Skeletal muscle satellite cell (primary cell): ENCODE data around the gene MBTPS1.

Experiments
- H3K27me3 ChIP-seq: 2 replicates; pipeline ENCODE4 v1.7.0; 2013; ENCODE audit warnings: low read length; ENCODE audit not compliant: control insufficient read depth, insufficient read depth
- H3K36me3 ChIP-seq: 2 replicates; pipeline ENCODE4 v1.7.0; 2013; ENCODE audit warnings: mild to moderate bottlenecking, control low read depth, low read length; ENCODE audit not compliant: insufficient read depth
- H3K4me1 ChIP-seq: 2 replicates; pipeline ENCODE4 v1.7.0; 2013; ENCODE audit warnings: low read length; ENCODE audit not compliant: control insufficient read depth, insufficient read depth
- H3K4me2 ChIP-seq: 2 replicates; pipeline ENCODE4 v1.7.0; 2013; ENCODE audit warnings: mild to moderate bottlenecking, low read length
- H3K4me3 ChIP-seq: 2 replicates; pipeline ENCODE4 v1.7.0; 2013; ENCODE audit warnings: low read length
- H3K9ac ChIP-seq: 2 replicates; pipeline ENCODE4 v1.7.0; 2013; ENCODE audit warnings: mild to moderate bottlenecking, low read depth, low read length, moderate library complexity
- H3K9me3 ChIP-seq: replicated peaks from 2 replicates; pipeline ENCODE4 v1.7.0; 2013; ENCODE audit warnings: mild to moderate bottlenecking, control low read depth, low read length

Gene MBTPS1

DNA sequence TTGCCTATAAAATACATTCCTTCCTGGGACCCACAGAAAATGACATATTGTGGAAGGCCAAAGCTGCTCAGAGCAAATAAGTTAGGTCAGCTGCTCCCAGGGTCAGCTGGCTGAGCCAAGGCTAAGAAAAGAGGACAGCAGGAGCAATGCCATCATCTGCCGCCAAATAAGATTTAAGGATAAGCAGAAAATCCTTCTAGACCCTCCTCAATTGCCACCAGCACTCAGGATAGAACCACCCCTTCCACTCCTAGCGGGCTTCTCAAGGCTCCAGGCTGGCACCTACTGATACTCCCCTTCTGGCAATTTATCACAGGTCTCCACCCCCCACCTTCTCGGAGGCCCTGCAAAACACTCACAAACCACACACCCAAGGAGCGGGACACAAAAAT lies 22.9 kb downstream of the MBTPS1 start:
- H3K36me3 ChIP-seq = peaks cover 66% of the 10 kb centered on the region
- H3K4me2 ChIP-seq = no peak overlapping the region
- no peaks in the 10 kb centered on the region for H3K27me3 ChIP-seq
- H3K9ac ChIP-seq = no peak overlapping the region
- H3K9me3 ChIP-seq = no peaks in the 10 kb centered on the region
- H3K4me1 ChIP-seq = no peaks in the 10 kb centered on the region
- no peak overlapping the region for H3K4me3 ChIP-seq

DNA sequence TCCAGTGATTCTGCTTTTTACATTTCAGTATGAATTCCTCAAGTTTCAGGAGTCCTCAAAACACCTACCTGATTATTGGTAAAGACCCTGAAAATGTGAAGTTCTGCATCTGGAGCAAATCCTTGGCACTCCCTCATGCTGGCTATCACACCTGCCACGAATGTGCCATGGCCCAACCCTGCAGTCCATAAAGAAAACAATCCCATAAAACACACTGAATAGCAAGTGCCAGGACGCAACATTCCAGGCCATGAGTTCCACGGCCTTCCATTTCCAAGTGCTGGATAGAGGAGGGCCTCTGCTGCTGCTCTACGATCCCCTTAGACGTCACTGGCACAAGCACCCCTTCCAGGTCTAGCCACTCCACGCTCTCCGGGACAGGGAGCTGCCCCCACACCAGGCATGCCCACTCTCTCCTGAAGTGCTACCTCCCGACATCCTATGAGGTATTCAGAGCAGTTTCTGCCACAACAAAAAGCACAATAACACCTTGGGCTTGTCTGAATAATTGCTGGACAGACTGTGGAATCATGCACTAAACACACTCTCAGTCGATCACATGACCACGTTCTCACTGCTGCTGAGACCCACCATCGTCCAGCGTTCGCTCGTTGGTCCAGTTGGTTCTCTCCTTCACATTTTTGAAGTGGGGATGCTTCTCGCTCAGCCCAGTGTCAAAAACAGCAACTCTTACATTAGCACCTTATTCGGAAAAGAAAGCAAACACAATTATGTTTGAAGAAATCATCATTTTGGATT lies 23.4 kb downstream of the MBTPS1 start:
- H3K4me1 ChIP-seq = no peaks in the 10 kb centered on the region
- no peak overlapping the region for H3K4me3 ChIP-seq
- no peak overlapping the region for H3K4me2 ChIP-seq
- no peaks in the 10 kb centered on the region for H3K9me3 ChIP-seq
- H3K9ac ChIP-seq = no peak overlapping the region
- peaks cover 68% of the 10 kb centered on the region for H3K36me3 ChIP-seq
- no peaks in the 10 kb centered on the region for H3K27me3 ChIP-seq

DNA sequence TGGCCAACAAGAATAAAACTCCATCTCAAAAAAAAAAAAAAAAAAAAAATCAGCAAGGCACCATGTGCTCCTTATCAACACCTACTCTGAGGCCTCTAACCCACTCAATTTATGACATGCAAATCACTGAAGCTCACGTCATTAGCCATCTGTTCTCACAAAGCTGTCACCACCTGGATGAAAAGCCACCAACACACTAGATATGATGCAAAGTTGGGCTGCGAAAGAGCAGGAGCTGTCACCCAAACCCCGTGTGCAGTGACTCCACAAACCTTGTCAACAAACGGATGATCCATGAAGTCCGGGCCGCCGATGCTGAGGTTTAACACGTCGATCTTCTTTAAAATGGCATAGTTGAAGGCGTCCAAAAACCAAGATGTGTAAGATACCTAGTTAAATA lies 25.3 kb downstream of the MBTPS1 start:
- H3K27me3 ChIP-seq = no peaks in the 10 kb centered on the region
- H3K9me3 ChIP-seq = no peaks in the 10 kb centered on the region
- no peak overlapping the region for H3K9ac ChIP-seq
- H3K4me1 ChIP-seq = no peaks in the 10 kb centered on the region
- no peak overlapping the region for H3K4me3 ChIP-seq
- H3K36me3 ChIP-seq = peaks cover 76% of the 10 kb centered on the region
- no peak overlapping the region for H3K4me2 ChIP-seq

DNA sequence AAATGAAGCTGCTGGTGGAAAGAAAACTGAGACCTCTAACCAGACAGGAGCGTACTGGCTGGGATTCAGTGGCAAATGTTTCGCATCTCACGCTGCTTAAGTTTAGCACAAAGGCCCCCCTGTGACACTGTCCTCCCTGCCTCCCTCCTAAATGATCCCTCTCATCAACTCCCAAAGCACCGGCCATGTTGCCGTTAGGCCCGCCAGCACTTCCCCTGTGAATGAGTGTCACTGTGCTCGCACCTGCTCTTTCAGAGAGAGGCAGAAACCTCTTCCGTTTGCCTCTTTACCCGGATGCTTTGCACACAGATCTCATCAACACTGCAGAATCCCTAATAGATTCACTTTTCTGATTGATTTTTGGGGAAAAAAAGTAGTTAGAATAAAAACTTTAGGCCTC lies 26.5 kb downstream of the MBTPS1 start:
- Histone ChIP-seq H3K9ac (no peak overlapping the region), H3K36me3 (peaks cover 73% of the 10 kb centered on the region)

DNA sequence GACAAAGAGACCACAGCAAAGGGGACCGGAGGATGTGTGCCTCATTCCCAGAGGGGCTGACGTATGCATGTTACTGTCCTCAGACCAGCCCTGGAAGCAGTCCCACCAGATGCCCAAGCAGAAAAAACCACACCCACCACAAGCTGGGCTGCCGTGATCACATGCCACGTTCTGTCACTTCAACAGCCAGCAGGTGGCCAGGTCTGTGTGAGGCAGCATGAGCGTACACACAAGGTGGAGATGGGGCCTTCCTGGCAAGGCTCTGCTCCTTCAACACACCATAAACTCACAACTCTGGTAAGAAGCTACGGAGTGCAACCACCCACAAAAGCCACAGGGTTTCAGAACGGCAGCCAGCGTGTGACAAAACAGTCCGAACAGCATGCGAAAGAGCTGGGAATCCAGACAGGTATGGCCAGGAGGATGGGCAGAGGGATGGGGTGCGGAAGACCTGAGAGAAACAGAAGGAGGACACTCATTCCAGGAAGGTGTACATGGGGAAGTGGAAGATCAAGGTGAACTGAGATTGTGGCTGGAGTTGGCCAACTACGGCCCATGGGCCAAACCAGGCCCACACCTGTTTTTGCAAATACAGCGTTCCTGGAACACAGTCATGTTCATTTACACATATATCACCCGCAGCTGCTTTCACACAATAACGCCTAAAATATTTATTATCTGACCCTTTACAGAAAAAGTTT lies 27.9 kb downstream of the MBTPS1 start:
- H3K4me1 ChIP-seq = no peaks in the 10 kb centered on the region
- no peaks in the 10 kb centered on the region for H3K9me3 ChIP-seq
- H3K4me3 ChIP-seq = no peak overlapping the region
- H3K4me2 ChIP-seq = no peak overlapping the region
- peaks cover 74% of the 10 kb centered on the region for H3K36me3 ChIP-seq
- H3K27me3 ChIP-seq = no peaks in the 10 kb centered on the region
- no peak overlapping the region for H3K9ac ChIP-seq

More for the DNA sequence above, 26.5 kb downstream of the MBTPS1 start:
- Histone ChIP-seq H3K4me3 (no peak overlapping the region), H3K9me3 (no peaks in the 10 kb centered on the region), H3K27me3 (no peaks in the 10 kb centered on the region), H3K4me1 (no peaks in the 10 kb centered on the region), H3K4me2 (no peak overlapping the region)

DNA sequence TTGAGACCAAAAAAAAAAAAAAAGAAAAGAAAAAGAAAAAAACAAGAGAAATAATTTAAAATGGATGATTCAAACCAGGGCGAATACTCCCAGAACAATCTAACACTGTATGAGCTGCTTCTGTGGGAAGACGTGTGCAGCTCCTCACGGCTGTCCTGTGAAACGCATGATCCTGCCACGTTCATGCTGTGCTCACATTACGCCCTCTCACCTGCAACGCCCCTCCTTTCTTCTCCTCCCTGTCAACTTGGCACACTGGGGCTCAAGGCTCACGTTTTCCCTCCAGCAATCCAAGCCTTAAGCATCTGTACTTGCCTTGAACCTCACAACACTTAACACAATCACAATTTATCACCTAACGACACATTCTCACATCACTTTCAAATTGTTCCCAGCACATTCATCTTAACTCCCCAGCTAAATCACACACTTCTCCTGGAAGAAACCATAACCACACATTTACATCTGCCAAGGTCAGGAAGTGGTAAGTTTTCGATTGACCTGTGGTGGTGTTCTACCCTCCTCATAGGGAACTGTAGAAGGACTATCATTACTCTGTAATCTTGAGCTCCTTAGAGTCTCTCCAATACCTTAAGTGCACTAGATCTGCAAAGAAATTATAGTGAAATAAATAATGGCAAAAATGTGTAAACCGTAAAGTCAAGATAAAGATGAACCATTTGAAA lies 29.1 kb downstream of the MBTPS1 start:
- H3K9me3 ChIP-seq = no peaks in the 10 kb centered on the region
- no peak overlapping the region for H3K9ac ChIP-seq
- H3K4me3 ChIP-seq = no peak overlapping the region
- no peak overlapping the region for H3K4me2 ChIP-seq
- no peaks in the 10 kb centered on the region for H3K4me1 ChIP-seq
- H3K36me3 ChIP-seq = peaks cover 69% of the 10 kb centered on the region
- H3K27me3 ChIP-seq = no peaks in the 10 kb centered on the region

DNA sequence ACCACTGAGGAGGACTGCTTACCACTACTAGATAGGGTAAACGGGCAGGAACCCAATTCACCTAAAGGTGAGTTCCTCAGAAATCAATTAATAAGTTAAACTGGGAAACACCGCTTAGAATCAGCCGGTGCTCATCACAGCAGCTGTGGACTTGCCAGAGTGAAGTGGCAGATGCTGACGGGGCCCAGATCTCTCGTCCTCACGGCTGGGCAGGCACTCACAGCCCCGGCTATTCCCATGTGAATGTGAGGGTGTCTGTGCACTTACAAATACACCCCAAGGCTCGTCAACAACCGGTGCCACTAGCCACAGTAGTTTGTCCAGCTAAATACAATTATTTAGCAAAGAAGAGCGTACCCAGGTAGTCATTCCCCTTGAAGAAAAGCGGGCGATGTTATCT lies 29.7 kb downstream of the MBTPS1 start:
- no peak overlapping the region for H3K9ac ChIP-seq
- H3K36me3 ChIP-seq = peaks cover 74% of the 10 kb centered on the region
- H3K4me1 ChIP-seq = no peaks in the 10 kb centered on the region
- H3K27me3 ChIP-seq = no peaks in the 10 kb centered on the region
- no peak overlapping the region for H3K4me2 ChIP-seq
- no peak overlapping the region for H3K4me3 ChIP-seq
- no peaks in the 10 kb centered on the region for H3K9me3 ChIP-seq

DNA sequence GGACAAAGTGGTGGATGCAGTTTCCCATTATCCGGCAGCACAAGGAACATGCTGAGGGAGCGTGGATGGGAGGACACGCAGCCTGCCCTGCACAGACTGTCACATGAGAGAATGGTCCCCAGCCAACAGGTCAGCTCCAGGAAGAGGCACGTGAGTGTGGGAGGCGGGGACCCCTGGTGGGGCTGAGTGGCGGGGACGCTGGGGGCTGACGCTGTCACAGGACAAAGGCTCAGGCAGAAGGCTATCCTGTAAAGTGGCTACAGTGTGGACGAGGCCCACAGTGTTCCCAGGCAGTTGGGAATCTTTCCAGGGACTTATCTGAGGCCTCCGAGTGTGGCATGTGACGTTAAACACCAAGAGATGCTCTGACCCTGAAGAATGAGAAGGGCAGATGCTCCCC lies 30.4 kb downstream of the MBTPS1 start:
- H3K9me3 ChIP-seq = no peaks in the 10 kb centered on the region
- no peaks in the 10 kb centered on the region for H3K27me3 ChIP-seq
- H3K4me3 ChIP-seq = no peak overlapping the region
- peaks cover 77% of the 10 kb centered on the region for H3K36me3 ChIP-seq
- no peaks in the 10 kb centered on the region for H3K4me1 ChIP-seq
- H3K4me2 ChIP-seq = no peak overlapping the region
- H3K9ac ChIP-seq = no peak overlapping the region

DNA sequence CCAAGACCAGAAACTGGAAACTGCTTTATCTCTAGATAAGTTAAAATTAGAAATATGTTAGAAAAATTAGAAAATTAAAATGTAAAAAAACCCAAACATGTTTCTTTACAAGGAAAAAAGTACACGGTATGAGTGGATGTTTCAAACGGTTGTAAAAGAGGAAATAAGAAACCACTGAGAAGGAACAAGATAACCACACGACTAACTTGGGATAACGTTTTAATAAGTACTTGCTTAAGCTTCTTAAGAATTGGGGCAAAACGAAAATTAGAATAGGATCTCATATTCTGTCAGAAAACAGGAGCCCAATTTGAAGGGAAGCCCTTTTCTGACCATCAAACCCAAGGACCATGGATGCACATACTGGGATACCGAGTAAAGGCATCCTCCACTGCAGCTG lies 31.0 kb downstream of the MBTPS1 start:
- Histone ChIP-seq H3K27me3 (no peaks in the 10 kb centered on the region), H3K9me3 (no peaks in the 10 kb centered on the region), H3K4me3 (no peak overlapping the region), H3K9ac (no peak overlapping the region), H3K4me2 (no peak overlapping the region), H3K4me1 (no peaks in the 10 kb centered on the region), H3K36me3 (peaks cover 79% of the 10 kb centered on the region)

DNA sequence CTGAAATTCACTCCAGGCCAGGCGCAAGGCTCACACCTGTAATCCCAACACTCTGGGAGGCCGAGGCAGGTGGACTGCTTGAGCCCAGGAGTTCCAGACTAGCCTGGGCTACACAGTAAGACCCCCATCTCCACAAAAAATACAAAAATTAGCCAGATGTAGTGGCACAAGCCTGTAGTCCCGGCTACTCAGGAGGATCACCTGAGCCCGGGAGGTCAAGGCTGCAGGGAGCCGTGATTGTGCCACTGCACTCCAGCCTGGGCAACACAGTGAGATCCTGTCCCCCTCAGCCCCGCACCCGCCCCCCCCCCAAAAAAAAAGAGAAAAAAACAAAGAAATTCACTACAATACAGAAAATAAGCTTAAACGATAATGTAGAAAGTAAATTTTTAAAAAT lies 31.5 kb downstream of the MBTPS1 start:
- Histone ChIP-seq H3K9me3 (no peaks in the 10 kb centered on the region), H3K4me1 (no peaks in the 10 kb centered on the region), H3K36me3 (peaks cover 80% of the 10 kb centered on the region), H3K27me3 (no peaks in the 10 kb centered on the region), H3K9ac (no peak overlapping the region), H3K4me3 (no peak overlapping the region), H3K4me2 (no peak overlapping the region)

DNA sequence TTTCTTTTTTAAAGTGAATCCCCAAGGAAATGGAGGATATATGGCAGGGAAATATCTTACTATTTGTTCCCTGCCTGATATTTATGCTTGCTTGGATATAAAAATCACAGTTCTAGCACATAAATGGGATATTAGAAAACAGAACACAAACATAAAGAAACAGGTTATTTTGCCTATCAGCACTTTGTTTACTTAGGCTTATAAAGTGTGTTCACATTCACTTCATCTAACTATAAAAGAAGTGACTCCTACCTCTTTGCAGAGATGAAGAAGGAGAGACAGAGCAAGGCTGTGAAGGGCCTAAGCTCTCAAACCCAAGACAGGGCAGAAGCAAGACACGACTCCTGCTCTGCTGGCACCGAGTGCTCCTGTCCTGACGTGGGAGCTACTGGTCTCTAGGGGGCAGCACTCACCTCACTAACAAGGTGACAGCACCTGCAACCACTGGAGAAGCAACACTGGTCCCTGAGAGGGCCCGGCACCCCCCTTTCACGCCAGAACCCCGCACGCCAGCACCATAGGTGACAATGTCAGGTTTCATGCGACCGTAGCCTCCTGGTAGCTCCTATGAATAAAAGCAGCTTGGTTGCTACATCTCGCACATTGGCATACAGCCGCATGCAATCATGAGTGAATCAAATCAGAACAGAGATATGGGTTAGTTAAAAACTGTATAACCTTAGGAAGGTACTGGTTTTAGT lies 32.0 kb downstream of the MBTPS1 start:
- H3K27me3 ChIP-seq = no peaks in the 10 kb centered on the region
- no peaks in the 10 kb centered on the region for H3K4me1 ChIP-seq
- H3K4me3 ChIP-seq = no peak overlapping the region
- no peak overlapping the region for H3K4me2 ChIP-seq
- peaks cover 77% of the 10 kb centered on the region for H3K36me3 ChIP-seq
- no peak overlapping the region for H3K9ac ChIP-seq
- no peaks in the 10 kb centered on the region for H3K9me3 ChIP-seq
